GM18517 (cell line): ENCODE results near the gene RPS24.
"Not testable (repeated sequence)": the region's sequence is repeated elsewhere in the genome, so short reads cannot be mapped to it uniquely, and the experiment has no call there.

Experiments
- ATAC-seq: cut with Tn5 transposase; IDR thresholded peaks from one replicate; pipeline ENCODE4 v1.9.1; 2021; ENCODE audit warnings: mild to moderate bottlenecking, moderate library complexity; ENCODE audit not compliant: unreplicated experiment

The RPS24 gene

GRCh38 chr10:78033637-78034470, at the start of gene RPS24:
TSS of gene RPS24 (plus strand) at chr10:78033863. CDS start at chr10:78033902, 39 bp downstream.
- ATAC-seq = peak; percentile 83

GRCh38 chr10:77984986-77985385, 48.7 kb upstream of the RPS24 start:
- ATAC-seq = no peak

- ATAC-seq = no peak
These were observed 45.9 kb upstream of the RPS24 start for GRCh38 chr10:77987671-77988255.

GRCh38 chr10:77989081-77989724, 44.5 kb upstream of the RPS24 start:
- ATAC-seq = no peak

GRCh38 chr10:77993620-77994019, 40.0 kb upstream of the RPS24 start:
- ATAC-seq = no peak

- ATAC-seq = not testable (repeated sequence)
These were observed 34.9 kb upstream of the RPS24 start for GRCh38 chr10:77998780-77999179.

- no peak for ATAC-seq
These were observed 33.5 kb upstream of the RPS24 start for GRCh38 chr10:78000206-78000605.

- ATAC-seq = no peak
These were observed 32.6 kb upstream of the RPS24 start for GRCh38 chr10:78000956-78001472.

GRCh38 chr10:78002541-78003288, 30.9 kb upstream of the RPS24 start:
- no peak for ATAC-seq

- no peak for ATAC-seq
These were observed 29.2 kb upstream of the RPS24 start for GRCh38 chr10:78004215-78005026.

- ATAC-seq = no peak
These were observed 26.5 kb upstream of the RPS24 start for GRCh38 chr10:78007172-78007571.

GRCh38 chr10:78009662-78010061, 24.0 kb upstream of the RPS24 start:
- no peak for ATAC-seq

GRCh38 chr10:78010278-78010677, 23.4 kb upstream of the RPS24 start:
- ATAC-seq = no peak

- no peak for ATAC-seq
These were observed 22.6 kb upstream of the RPS24 start for GRCh38 chr10:78011065-78011464.

- ATAC-seq = no peak
These were observed 20.1 kb upstream of the RPS24 start for GRCh38 chr10:78013564-78013963.

- ATAC-seq = no peak
These were observed 18.1 kb upstream of the RPS24 start for GRCh38 chr10:78015546-78015945.

- no peak for ATAC-seq
These were observed 15.8 kb upstream of the RPS24 start for GRCh38 chr10:78017856-78018255.

GRCh38 chr10:78019264-78019663, 14.4 kb upstream of the RPS24 start:
- ATAC-seq = no peak

GRCh38 chr10:78021201-78021600, 12.5 kb upstream of the RPS24 start:
- ATAC-seq = no peak

GRCh38 chr10:78023741-78024140, 9.9 kb upstream of the RPS24 start:
- no peak for ATAC-seq
